GM12892 (cell line): ENCODE data around the gene IGFBP6.

Source experiments
- DNase-seq: peaks from one replicate; pipeline ENCODE4 v3.0.0; 2011; ENCODE audit not compliant: insufficient read length
- FAIRE-seq: peaks from 2 replicates; lab custom pipeline; 2011; peaks lifted over from hg19 to GRCh38; lab: Jason Lieb, UNC
- POLR2A ChIP-seq: IDR thresholded peaks from 2 replicates; pipeline ENCODE4 v1.6.1; 2011; ENCODE audit warnings: low read depth, low read length, control low read depth
- POLR2AphosphoS5 ChIP-seq: IDR thresholded peaks from 2 replicates; pipeline ENCODE4 v1.6.1; 2011; ENCODE audit warnings: low read depth, low read length, control low read depth
- TAF1 ChIP-seq: IDR thresholded peaks from 2 replicates; pipeline ENCODE4 v1.6.1; 2011; ENCODE audit warnings: low read depth, mild to moderate bottlenecking, control low read depth, low read length, borderline replicate concordance

Gene IGFBP6

GRCh38 chr12:53096089-53096741 lies 1.3 kb upstream of the IGFBP6 start:
- FAIRE-seq (no peak), DNase-seq (no peak)
- TF ChIP-seq POLR2AphosphoS5 (no peak), POLR2A (no peak), TAF1 (no peak)

GRCh38 chr12:53096759-53097158 lies 708 bp upstream of the IGFBP6 start:
- FAIRE-seq (no peak), DNase-seq (no peak)
- no peak for TF ChIP-seq POLR2A
- TF ChIP-seq POLR2AphosphoS5 = no peak
- no peak for TF ChIP-seq TAF1

DNA sequence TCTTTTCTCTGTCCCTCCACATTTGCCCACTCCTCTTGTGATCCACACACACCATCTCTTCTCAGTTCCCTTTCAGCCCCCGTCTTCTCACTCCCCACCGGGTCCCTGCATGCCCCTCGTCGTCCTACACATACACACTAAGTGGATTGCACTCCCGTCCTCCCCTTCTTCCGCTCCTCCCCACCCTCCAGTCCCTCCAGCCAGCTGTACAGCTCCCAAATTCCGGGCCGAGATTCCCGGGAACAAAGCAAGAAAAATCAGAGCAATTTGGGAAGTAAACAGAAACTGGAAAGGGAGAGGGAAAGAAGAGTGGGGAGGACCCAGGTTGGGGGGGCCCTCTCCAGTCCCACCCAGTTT lies 282 bp upstream of the IGFBP6 start:
- TF ChIP-seq POLR2A = no peak
- no peak for TF ChIP-seq TAF1
- TF ChIP-seq POLR2AphosphoS5 = no peak
- no peak for DNase-seq
- FAIRE-seq = no peak

GRCh38 chr12:53098354-53098981 lies 1.0 kb downstream of the IGFBP6 start:
- FAIRE-seq (no peak), DNase-seq (no peak)
- TF ChIP-seq TAF1 (no peak), POLR2A (no peak), POLR2AphosphoS5 (no peak)

GRCh38 chr12:53099071-53099882 lies 1.8 kb downstream of the IGFBP6 start:
- DNase-seq (peak; percentile 71), FAIRE-seq (peak; percentile 38)
- TF ChIP-seq TAF1 = no peak
- TF ChIP-seq POLR2AphosphoS5 = no peak
- no peak for TF ChIP-seq POLR2A

DNA sequence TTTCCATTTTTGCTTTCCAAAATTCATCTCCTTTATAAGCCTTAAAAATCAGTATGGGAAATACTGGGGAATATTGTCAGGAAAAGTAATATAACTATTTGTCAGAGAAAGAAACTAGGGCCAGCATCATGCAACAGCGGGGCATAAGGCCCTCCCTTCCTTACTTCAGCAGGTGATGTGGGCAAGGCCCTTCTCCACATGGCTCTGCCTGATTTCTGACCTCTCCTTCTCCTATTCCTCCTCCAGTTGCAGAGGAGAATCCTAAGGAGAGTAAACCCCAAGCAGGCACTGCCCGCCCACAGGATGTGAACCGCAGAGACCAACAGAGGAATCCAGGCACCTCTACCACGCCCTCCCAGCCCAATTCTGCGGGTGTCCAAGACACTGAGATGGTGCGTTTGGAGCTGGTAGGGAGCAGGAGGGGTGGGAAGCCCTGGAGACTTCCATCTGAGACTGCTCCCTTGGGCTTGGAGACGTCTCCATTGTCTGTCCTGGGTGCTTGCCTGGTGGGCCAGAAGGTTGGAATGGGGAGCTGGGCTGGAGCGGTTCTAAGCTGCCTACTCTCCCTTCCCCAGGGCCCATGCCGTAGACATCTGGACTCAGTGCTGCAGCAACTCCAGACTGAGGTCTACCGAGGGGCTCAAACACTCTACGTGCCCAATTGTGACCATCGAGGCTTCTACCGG lies 3.1 kb downstream of the IGFBP6 start:
- no peak for TF ChIP-seq POLR2A
- no peak for TF ChIP-seq TAF1
- TF ChIP-seq POLR2AphosphoS5 = no peak
- DNase-seq (no peak), FAIRE-seq (no peak)

DNA sequence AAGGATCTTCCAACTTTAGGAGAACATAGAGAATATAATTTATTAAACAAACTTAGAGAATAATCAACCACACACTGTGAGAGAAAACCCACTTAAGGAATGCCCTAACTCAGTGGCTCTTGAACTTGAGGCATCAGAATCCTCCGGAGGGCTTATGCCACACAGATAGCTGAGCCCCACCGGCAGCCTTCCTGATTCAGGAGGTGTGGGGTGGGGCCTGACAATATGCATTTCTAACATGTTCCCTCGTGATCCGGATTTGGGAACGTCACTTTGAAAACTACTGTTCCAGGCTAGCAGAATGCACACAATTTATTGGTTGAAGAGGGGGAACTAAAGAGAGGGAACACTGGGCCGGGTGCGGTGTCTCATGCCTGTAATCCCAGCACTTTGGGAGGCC lies 3.8 kb downstream of the IGFBP6 start:
- no peak for TF ChIP-seq POLR2AphosphoS5
- TF ChIP-seq TAF1 = no peak
- no peak for TF ChIP-seq POLR2A
- FAIRE-seq (no peak), DNase-seq (no peak)

DNA sequence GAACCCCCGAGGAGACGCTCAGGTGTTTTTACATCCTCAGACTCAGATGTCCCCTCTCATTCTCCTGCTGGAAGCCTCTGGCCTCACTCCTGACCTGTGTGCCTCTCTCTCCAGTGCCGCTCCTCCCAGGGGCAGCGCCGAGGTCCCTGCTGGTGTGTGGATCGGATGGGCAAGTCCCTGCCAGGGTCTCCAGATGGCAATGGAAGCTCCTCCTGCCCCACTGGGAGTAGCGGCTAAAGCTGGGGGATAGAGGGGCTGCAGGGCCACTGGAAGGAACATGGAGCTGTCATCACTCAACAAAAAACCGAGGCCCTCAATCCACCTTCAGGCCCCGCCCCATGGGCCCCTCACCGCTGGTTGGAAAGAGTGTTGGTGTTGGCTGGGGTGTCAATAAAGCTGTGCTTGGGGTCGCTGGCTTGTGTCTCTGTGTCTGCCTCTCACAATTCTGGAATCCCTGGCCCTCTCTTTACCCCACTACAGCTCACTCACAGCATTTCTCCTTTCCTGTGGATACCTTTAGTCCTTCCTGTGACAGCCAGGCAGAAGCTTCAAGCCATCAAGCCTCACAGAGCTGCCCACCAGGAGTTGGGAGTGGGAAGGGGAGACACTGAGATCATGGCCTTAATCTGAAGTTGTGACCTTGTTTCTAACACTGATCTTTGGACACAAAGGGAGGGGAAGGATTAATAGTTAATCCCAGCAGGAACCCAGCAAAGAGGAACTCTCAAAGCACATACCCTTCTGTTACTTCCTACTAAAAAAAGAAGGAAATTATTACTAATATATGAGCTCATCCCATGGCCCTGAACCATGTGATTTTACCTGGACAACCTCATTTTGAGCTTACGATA lies 4.7 kb downstream of the IGFBP6 start:
- DNase-seq (no peak), FAIRE-seq (no peak)
- TF ChIP-seq POLR2A (no peak), POLR2AphosphoS5 (no peak), TAF1 (no peak)

- DNase-seq (no peak), FAIRE-seq (no peak)
- TF ChIP-seq POLR2AphosphoS5 (no peak), POLR2A (no peak), TAF1 (no peak)
Measured at GRCh38 chr12:53102883-53103807, 5.7 kb downstream of the IGFBP6 start, which contains the start of gene SOAT2. Gene SOAT2 (plus strand): TSS chr12:53103486. CDS start chr12:53103578, 92 bp downstream.
